ENCODE results near the gene LEF1. TPM values are rescaled to one million over a fixed set of nuclear protein-coding genes. Genes with fewer than 3 reads are reported as not detected.

The LEF1 gene
- total and polyA plus RNA-seq, 2 donors (not counting 1 experiment from before 2014, with no cell fraction given) = 1.8 to 2.6 TPM

- no peak overlapping the region for H3K9ac ChIP-seq (ENCODE audit: insufficient read depth, low read length)
- TF ChIP-seq EZH2 (IDR thresholded peaks at IDR 0.05; ENCODE audit: low read length, missing control alignments) = no peak
- no peak for TF ChIP-seq CTCF (conservative IDR thresholded peaks at IDR 0.05 in 1 of 2, IDR thresholded peaks at IDR 0.05 in 1 of 2; ENCODE audit: low read depth in 1 of 2, low read length in 2 of 2)
- no peak overlapping the region for H3K27ac ChIP-seq (ENCODE audit: insufficient read depth, low read length)
- H3K27me3 ChIP-seq (ENCODE audit: control insufficient read depth, insufficient read depth, low read length) = no peaks in the 10 kb centered on the region
- H3K4me1 ChIP-seq (ENCODE audit: control insufficient read depth, extremely low read depth, insufficient read depth, low read length) = no peaks in the 10 kb centered on the region
- no peaks in the 10 kb centered on the region for H4K20me1 ChIP-seq (ENCODE audit: control insufficient read depth, extremely low read depth, insufficient read depth, low read length)
- no peaks in the 10 kb centered on the region for H3K9me3 ChIP-seq (ENCODE audit: control insufficient read depth, insufficient read depth, low read depth, low read length)
- H2AFZ ChIP-seq (ENCODE audit: low read length) = no peak overlapping the region
- H3K79me2 ChIP-seq (ENCODE audit: control insufficient read depth, insufficient read depth, low read length) = no peaks in the 10 kb centered on the region
- peak in 1 of 2 donors; percentile 53 for DNase-seq (ENCODE audit: low read depth in 2 of 2)
- no peaks in the 10 kb centered on the region for H3K36me3 ChIP-seq (ENCODE audit: control insufficient read depth, insufficient read depth, low read length)
- H3K4me2 ChIP-seq (ENCODE audit: extremely low read depth, insufficient read depth, low read length) = no peak overlapping the region
- H3K4me3 ChIP-seq (replicated peaks in 1 of 4; ENCODE audit: control extremely low read depth in 1 of 4, insufficient read depth in 1 of 4, low read depth in 3 of 4, low read length in 4 of 4) = no peak overlapping the region
Measured at GRCh38 chr4:108043526-108043925, 125.2 kb downstream of the LEF1 start.

GRCh38 chr4:108042927-108043326 lies 125.8 kb downstream of the LEF1 start:
- TF ChIP-seq EZH2 (IDR thresholded peaks at IDR 0.05; ENCODE audit: low read length, missing control alignments) (no peak), CTCF (conservative IDR thresholded peaks at IDR 0.05 in 1 of 2, IDR thresholded peaks at IDR 0.05 in 1 of 2; ENCODE audit: low read depth in 1 of 2, low read length in 2 of 2) (no peak)
- Histone ChIP-seq H3K27ac (ENCODE audit: insufficient read depth, low read length) (no peak overlapping the region), H2AFZ (ENCODE audit: low read length) (no peak overlapping the region), H3K4me1 (ENCODE audit: control insufficient read depth, extremely low read depth, insufficient read depth, low read length) (no peaks in the 10 kb centered on the region), H3K4me2 (ENCODE audit: extremely low read depth, insufficient read depth, low read length) (no peak overlapping the region), H3K79me2 (ENCODE audit: control insufficient read depth, insufficient read depth, low read length) (no peaks in the 10 kb centered on the region), H3K9me3 (ENCODE audit: control insufficient read depth, insufficient read depth, low read depth, low read length) (no peaks in the 10 kb centered on the region), H3K36me3 (ENCODE audit: control insufficient read depth, insufficient read depth, low read length) (no peaks in the 10 kb centered on the region), H3K27me3 (ENCODE audit: control insufficient read depth, insufficient read depth, low read length) (no peaks in the 10 kb centered on the region), H3K9ac (ENCODE audit: insufficient read depth, low read length) (no peak overlapping the region), H4K20me1 (ENCODE audit: control insufficient read depth, extremely low read depth, insufficient read depth, low read length) (no peaks in the 10 kb centered on the region), H3K4me3 (replicated peaks in 1 of 4; ENCODE audit: control extremely low read depth in 1 of 4, insufficient read depth in 1 of 4, low read depth in 3 of 4, low read length in 4 of 4) (no peak overlapping the region)
- DNase-seq (ENCODE audit: low read depth in 2 of 2) = no peak

- peaks cover 2% of the 10 kb centered on the region for H3K36me3 ChIP-seq (ENCODE audit: control insufficient read depth, insufficient read depth, low read length)
- H3K27ac ChIP-seq (ENCODE audit: insufficient read depth, low read length) = no peak overlapping the region
- no peaks in the 10 kb centered on the region for H3K4me1 ChIP-seq (ENCODE audit: control insufficient read depth, extremely low read depth, insufficient read depth, low read length)
- DNase-seq (ENCODE audit: low read depth in 2 of 2) = no peak
- H3K79me2 ChIP-seq (ENCODE audit: control insufficient read depth, insufficient read depth, low read length) = no peaks in the 10 kb centered on the region
- H3K9ac ChIP-seq (ENCODE audit: insufficient read depth, low read length) = no peak overlapping the region
- H4K20me1 ChIP-seq (ENCODE audit: control insufficient read depth, extremely low read depth, insufficient read depth, low read length) = no peaks in the 10 kb centered on the region
- TF ChIP-seq EZH2 (IDR thresholded peaks at IDR 0.05; ENCODE audit: low read length, missing control alignments) (no peak), CTCF (conservative IDR thresholded peaks at IDR 0.05 in 1 of 2, IDR thresholded peaks at IDR 0.05 in 1 of 2; ENCODE audit: low read depth in 1 of 2, low read length in 2 of 2) (no peak)
- no peak overlapping the region for H2AFZ ChIP-seq (ENCODE audit: low read length)
- H3K4me3 ChIP-seq (replicated peaks in 1 of 4; ENCODE audit: control extremely low read depth in 1 of 4, insufficient read depth in 1 of 4, low read depth in 3 of 4, low read length in 4 of 4) = no peak overlapping the region
- H3K27me3 ChIP-seq (ENCODE audit: control insufficient read depth, insufficient read depth, low read length) = no peaks in the 10 kb centered on the region
- H3K4me2 ChIP-seq (ENCODE audit: extremely low read depth, insufficient read depth, low read length) = no peak overlapping the region
- no peaks in the 10 kb centered on the region for H3K9me3 ChIP-seq (ENCODE audit: control insufficient read depth, insufficient read depth, low read depth, low read length)
Measured at GRCh38 chr4:108037884-108038283, 130.8 kb downstream of the LEF1 start.
